HepG2 (cell line): ENCODE data around the gene NPDC1. TPM values are rescaled to one million over a fixed set of nuclear protein-coding genes. Genes with fewer than 3 reads are reported as not detected.

Source experiments
- MTA1 ChIP-seq: sonication (generic); formaldehyde crosslinking; IDR thresholded peaks from 2 replicates; pipeline ENCODE4 v1.4.0; 2020; ENCODE audit warnings: missing genetic modification reagents, mild to moderate bottlenecking, borderline replicate concordance
- SCMH1 ChIP-seq: sonication (generic); formaldehyde crosslinking; IDR thresholded peaks from 2 replicates; pipeline ENCODE4 v1.9.0; 2021; ENCODE audit warnings: missing genetic modification reagents, mild to moderate bottlenecking, borderline replicate concordance
- THAP11 ChIP-seq: IDR thresholded peaks from 2 replicates; pipeline ENCODE4 v1.6.1; 2016; ENCODE audit warnings: missing biosample characterization, missing genetic modification reagents
- ZFP82 ChIP-seq: sonication (generic); formaldehyde crosslinking; IDR thresholded peaks from 2 replicates; pipeline ENCODE4 v1.5.1; 2020; ENCODE audit warnings: mild to moderate bottlenecking, missing genetic modification reagents, borderline replicate concordance
- ZMYM4 ChIP-seq: sonication (generic); formaldehyde crosslinking; IDR thresholded peaks from 2 replicates; pipeline ENCODE4 v1.8.1; 2023; ENCODE audit warnings: mild to moderate bottlenecking, missing genetic modification reagents
- ZNF329 ChIP-seq: sonication (generic); formaldehyde crosslinking; IDR thresholded peaks from 2 replicates; pipeline ENCODE4 v1.9.0; 2021; ENCODE audit warnings: low read depth, mild to moderate bottlenecking, missing genetic modification reagents
- ZNF451 ChIP-seq: sonication (generic); formaldehyde crosslinking; IDR thresholded peaks from 2 replicates; pipeline ENCODE4 v1.5.0; 2020; ENCODE audit warnings: mild to moderate bottlenecking, missing genetic modification reagents
- ZNF460 ChIP-seq: sonication (generic); formaldehyde crosslinking; IDR thresholded peaks from 2 replicates; pipeline ENCODE4 v1.5.1; 2020; ENCODE audit warnings: missing genetic modification reagents, mild to moderate bottlenecking, borderline replicate concordance
- ZNF556 ChIP-seq: sonication (generic); formaldehyde crosslinking; IDR thresholded peaks from 2 replicates; pipeline ENCODE4 v1.4.0; 2020; ENCODE audit warnings: mild to moderate bottlenecking, missing genetic modification reagents, borderline replicate concordance
- ZNF557 ChIP-seq: sonication (generic); formaldehyde crosslinking; IDR thresholded peaks from 2 replicates; pipeline ENCODE4 v1.4.0; 2020; ENCODE audit warnings: missing genetic modification reagents
- ZNF775 ChIP-seq: sonication (generic); formaldehyde crosslinking; IDR thresholded peaks from 2 replicates; pipeline ENCODE4 v1.4.0; 2020; ENCODE audit warnings: missing genetic modification reagents, mild to moderate bottlenecking, moderate library complexity, borderline replicate concordance
- polyA plus RNA-seq, 8 experiments: library from polyadenylated mRNA; depleted of rRNA in 3 of 8; stranded (reverse) in 7 of 8; unstranded in 1 of 8; fragments of >200 nt; fragmentation: Illumina TruSeq in 4 of 8; extraction: Trizol in 4 of 8; gene quantifications; 2 replicates each; pipeline versions ENCODE4 v1.2.1 to v1.2.3, GENCODE V29; 2011 to 2016; ENCODE audit warnings: low read depth in 4 of 8, missing spikeins in 1 of 8, mixed read lengths in 1 of 8; ENCODE audit not compliant: insufficient read depth in 1 of 8
- total RNA-seq, 5 experiments: library from RNA; depleted of rRNA; stranded (reverse); fragments of >200 nt; fragmentation: Illumina TruSeq; extraction: Trizol; gene quantifications; 2 replicates each; pipeline ENCODE4 v1.2.3, GENCODE V29; 2016; ENCODE audit warnings: low read depth in 1 of 5
- TF ChIP-seq, protein P1 (sequence below): sonication (generic); formaldehyde crosslinking; conservative IDR thresholded peaks from 2 replicates; pipeline ENCODE4 v1.8.0; 2022; ENCODE audit warnings: low read depth, missing genetic modification reagents
- TF ChIP-seq, protein P2 (sequence below): sonication (generic); formaldehyde crosslinking; IDR thresholded peaks from 2 replicates; pipeline ENCODE4 v1.5.0; 2020; ENCODE audit warnings: missing genetic modification reagents, mild to moderate bottlenecking, borderline replicate concordance
- TF ChIP-seq, protein P3 (sequence below): sonication (generic); formaldehyde crosslinking; IDR thresholded peaks from 2 replicates; pipeline ENCODE4 v1.5.0; 2020; ENCODE audit warnings: mild to moderate bottlenecking, missing genetic modification reagents, borderline replicate concordance
- TF ChIP-seq, protein P4 (sequence below): sonication (generic); formaldehyde crosslinking; IDR thresholded peaks from 2 replicates; pipeline ENCODE4 v1.9.0; 2022; ENCODE audit warnings: low read depth, missing genetic modification reagents
- TF ChIP-seq, protein P5 (sequence below): sonication (generic); formaldehyde crosslinking; IDR thresholded peaks from 2 replicates; pipeline ENCODE4 v1.5.0; 2020; ENCODE audit warnings: mild to moderate bottlenecking, missing genetic modification reagents, moderate library complexity
- TF ChIP-seq, protein P6 (sequence below): sonication (generic); formaldehyde crosslinking; IDR thresholded peaks from 2 replicates; pipeline ENCODE4 v1.4.0; 2020; ENCODE audit warnings: mild to moderate bottlenecking, missing genetic modification reagents

The NPDC1 gene
- total and polyA plus RNA-seq, 2 of the 13 experiments (the other 11 are each of a cell fraction or from before 2014, with no cell fraction given) = 0.84 to 5.4 TPM

DNA sequence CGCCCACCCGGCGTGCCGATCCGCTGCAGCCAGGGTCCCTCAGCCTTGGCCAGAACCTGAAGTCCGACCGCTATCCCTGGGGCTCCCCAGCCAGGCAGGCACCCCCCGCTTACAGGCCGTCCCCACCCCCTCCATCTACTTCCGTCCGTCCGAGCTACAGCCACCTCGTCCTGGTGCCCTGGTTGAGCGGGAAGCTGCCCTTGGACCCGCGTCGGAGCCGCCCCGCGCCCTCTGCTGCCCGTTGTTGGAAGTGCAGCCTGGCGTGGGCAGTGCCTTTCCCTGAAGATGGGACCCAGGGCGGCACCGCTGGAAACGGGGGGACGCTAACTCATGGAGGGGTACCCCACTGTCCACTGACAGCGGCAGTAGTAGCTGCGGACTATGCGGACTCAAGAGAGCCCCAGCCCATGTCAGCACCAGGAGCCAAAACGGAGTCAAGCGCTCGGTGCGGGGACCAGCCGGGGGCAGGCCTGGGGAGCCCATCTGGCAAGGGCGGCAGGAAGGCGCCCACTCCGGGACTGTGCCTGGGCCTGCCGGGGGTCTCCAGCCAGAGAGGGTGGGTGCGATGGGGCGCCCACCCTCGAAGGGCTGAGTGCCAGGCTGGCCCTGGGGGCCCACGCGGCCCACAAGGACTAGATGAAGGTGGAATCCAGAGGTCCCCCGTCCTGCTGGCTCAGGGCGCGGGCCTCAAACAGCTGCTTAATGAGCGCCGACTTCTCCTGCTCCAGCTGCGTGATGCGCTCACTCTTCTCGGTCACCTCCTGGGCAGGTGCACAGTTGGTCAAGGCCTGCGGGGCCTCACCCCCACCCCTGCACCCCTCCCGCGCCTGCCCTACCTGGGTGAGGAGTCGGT is 18.3 kb upstream of the NPDC1 start (continued):
- TF ChIP-seq, protein P1, sequence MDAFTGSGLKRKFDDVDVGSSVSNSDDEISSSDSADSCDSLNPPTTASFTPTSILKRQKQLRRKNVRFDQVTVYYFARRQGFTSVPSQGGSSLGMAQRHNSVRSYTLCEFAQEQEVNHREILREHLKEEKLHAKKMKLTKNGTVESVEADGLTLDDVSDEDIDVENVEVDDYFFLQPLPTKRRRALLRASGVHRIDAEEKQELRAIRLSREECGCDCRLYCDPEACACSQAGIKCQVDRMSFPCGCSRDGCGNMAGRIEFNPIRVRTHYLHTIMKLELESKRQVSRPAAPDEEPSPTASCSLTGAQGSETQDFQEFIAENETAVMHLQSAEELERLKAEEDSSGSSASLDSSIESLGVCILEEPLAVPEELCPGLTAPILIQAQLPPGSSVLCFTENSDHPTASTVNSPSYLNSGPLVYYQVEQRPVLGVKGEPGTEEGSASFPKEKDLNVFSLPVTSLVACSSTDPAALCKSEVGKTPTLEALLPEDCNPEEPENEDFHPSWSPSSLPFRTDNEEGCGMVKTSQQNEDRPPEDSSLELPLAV (CRISPR knock-in tag) = no peak
- TF ChIP-seq SCMH1 (CRISPR knock-in tag) (no peak), MTA1 (CRISPR knock-in tag) (no peak), ZNF451 (no peak), THAP11 (CRISPR knock-in tag) (peak; percentile 32; the same call in 1 of the 2 replicates), ZNF556 (CRISPR knock-in tag) (peak; percentile 48; the same call in 1 of the 2 replicates), ZNF557 (CRISPR knock-in tag) (no peak), ZNF329 (no peak), ZFP82 (no peak), ZNF775 (no peak), ZNF460 (CRISPR knock-in tag) (no peak), ZMYM4 (CRISPR knock-in tag) (no peak)
- TF ChIP-seq, protein P2, sequence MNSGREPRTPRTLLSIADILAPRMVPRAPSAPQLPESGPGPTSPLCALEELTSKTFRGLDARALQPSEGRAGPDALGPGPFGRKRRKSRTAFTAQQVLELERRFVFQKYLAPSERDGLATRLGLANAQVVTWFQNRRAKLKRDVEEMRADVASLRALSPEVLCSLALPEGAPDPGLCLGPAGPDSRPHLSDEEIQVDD = peak; percentile 25; the same call in 1 of the 2 replicates
- TF ChIP-seq, protein P3, sequence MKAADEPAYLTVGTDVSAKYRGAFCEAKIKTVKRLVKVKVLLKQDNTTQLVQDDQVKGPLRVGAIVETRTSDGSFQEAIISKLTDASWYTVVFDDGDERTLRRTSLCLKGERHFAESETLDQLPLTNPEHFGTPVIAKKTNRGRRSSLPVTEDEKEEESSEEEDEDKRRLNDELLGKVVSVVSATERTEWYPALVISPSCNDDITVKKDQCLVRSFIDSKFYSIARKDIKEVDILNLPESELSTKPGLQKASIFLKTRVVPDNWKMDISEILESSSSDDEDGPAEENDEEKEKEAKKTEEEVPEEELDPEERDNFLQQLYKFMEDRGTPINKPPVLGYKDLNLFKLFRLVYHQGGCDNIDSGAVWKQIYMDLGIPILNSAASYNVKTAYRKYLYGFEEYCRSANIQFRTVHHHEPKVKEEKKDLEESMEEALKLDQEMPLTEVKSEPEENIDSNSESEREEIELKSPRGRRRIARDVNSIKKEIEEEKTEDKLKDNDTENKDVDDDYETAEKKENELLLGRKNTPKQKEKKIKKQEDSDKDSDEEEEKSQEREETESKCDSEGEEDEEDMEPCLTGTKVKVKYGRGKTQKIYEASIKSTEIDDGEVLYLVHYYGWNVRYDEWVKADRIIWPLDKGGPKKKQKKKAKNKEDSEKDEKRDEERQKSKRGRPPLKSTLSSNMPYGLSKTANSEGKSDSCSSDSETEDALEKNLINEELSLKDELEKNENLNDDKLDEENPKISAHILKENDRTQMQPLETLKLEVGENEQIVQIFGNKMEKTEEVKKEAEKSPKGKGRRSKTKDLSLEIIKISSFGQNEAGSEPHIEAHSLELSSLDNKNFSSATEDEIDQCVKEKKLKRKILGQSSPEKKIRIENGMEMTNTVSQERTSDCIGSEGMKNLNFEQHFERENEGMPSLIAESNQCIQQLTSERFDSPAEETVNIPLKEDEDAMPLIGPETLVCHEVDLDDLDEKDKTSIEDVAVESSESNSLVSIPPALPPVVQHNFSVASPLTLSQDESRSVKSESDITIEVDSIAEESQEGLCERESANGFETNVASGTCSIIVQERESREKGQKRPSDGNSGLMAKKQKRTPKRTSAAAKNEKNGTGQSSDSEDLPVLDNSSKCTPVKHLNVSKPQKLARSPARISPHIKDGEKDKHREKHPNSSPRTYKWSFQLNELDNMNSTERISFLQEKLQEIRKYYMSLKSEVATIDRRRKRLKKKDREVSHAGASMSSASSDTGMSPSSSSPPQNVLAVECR (CRISPR knock-in tag) = peak; percentile 43; the same call in 1 of the 2 replicates
- TF ChIP-seq, protein P4, sequence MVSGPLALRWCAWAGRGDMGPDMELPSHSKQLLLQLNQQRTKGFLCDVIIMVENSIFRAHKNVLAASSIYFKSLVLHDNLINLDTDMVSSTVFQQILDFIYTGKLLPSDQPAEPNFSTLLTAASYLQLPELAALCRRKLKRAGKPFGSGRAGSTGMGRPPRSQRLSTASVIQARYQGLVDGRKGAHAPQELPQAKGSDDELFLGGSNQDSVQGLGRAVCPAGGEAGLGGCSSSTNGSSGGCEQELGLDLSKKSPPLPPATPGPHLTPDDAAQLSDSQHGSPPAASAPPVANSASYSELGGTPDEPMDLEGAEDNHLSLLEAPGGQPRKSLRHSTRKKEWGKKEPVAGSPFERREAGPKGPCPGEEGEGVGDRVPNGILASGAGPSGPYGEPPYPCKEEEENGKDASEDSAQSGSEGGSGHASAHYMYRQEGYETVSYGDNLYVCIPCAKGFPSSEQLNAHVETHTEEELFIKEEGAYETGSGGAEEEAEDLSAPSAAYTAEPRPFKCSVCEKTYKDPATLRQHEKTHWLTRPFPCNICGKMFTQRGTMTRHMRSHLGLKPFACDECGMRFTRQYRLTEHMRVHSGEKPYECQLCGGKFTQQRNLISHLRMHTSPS (CRISPR knock-in tag) = no peak
- TF ChIP-seq, protein P5, sequence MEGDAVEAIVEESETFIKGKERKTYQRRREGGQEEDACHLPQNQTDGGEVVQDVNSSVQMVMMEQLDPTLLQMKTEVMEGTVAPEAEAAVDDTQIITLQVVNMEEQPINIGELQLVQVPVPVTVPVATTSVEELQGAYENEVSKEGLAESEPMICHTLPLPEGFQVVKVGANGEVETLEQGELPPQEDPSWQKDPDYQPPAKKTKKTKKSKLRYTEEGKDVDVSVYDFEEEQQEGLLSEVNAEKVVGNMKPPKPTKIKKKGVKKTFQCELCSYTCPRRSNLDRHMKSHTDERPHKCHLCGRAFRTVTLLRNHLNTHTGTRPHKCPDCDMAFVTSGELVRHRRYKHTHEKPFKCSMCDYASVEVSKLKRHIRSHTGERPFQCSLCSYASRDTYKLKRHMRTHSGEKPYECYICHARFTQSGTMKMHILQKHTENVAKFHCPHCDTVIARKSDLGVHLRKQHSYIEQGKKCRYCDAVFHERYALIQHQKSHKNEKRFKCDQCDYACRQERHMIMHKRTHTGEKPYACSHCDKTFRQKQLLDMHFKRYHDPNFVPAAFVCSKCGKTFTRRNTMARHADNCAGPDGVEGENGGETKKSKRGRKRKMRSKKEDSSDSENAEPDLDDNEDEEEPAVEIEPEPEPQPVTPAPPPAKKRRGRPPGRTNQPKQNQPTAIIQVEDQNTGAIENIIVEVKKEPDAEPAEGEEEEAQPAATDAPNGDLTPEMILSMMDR (CRISPR knock-in tag) = peak; percentile 98
- TF ChIP-seq, protein P6, sequence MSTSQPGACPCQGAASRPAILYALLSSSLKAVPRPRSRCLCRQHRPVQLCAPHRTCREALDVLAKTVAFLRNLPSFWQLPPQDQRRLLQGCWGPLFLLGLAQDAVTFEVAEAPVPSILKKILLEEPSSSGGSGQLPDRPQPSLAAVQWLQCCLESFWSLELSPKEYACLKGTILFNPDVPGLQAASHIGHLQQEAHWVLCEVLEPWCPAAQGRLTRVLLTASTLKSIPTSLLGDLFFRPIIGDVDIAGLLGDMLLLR (CRISPR knock-in tag) = no peak
